Measurements from ENCODE around the gene NEIL3.

DNA sequence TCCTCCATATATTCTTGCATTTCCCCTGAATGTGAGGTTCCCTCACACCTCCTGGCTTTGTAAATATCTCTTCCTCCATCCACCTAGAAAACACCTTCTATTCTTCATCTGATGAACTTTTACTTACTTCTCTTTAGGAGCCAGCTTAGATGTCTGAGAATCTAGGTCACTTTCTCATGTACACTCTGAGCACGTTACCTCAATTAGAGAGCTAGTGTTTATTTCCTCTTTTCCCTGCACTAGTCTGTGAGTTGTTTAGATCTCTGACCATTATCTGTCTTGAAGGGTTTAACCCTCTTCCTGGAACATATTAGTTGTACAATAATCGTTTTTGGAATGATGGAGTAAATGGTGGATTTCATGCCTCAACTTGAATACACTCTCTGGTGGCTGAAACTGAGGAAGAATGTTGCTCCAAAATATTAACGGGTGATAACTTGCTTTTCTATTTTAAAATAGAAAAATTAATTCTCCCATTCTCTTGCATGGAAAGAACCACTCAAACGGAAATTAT lies 8.5 kb upstream of the NEIL3 start:
- TF ChIP-seq CTCF (IDR thresholded peaks at IDR 0.05; ENCODE audit: low read depth, low read length, poor library complexity, severe bottlenecking) = no peak
- TF ChIP-seq EZH2phosphoT487 (IDR thresholded peaks at IDR 0.05; ENCODE audit: borderline replicate concordance, low read length) = no peak
